Measurements from ENCODE around the gene PLA2R1. TPM values are rescaled to one million over a fixed set of nuclear protein-coding genes. Genes with fewer than 3 reads are reported as not detected.

Gene PLA2R1
- 7.5 and 8.4 TPM in 2 replicates for total RNA-seq (2022)
- percentile 62 among the genes with signal in this experiment for Bru-seq, nascent RNA
- BruChase-seq, experiment 1, labeled RNA remaining after a 6-hour chase: percentile 59 among the genes with signal in this experiment
- BruChase-seq, experiment 2, labeled RNA remaining after a 2-hour chase: percentile 73 among the genes with signal in this experiment
- long read RNA-seq, full-length matches to known transcripts: 3 of 12 reads
- long read RNA-seq, partial matches to known transcripts: 2 of 12 reads
- long read RNA-seq, other reads (novel, unspliced or antisense): 7 of 12 reads

DNA sequence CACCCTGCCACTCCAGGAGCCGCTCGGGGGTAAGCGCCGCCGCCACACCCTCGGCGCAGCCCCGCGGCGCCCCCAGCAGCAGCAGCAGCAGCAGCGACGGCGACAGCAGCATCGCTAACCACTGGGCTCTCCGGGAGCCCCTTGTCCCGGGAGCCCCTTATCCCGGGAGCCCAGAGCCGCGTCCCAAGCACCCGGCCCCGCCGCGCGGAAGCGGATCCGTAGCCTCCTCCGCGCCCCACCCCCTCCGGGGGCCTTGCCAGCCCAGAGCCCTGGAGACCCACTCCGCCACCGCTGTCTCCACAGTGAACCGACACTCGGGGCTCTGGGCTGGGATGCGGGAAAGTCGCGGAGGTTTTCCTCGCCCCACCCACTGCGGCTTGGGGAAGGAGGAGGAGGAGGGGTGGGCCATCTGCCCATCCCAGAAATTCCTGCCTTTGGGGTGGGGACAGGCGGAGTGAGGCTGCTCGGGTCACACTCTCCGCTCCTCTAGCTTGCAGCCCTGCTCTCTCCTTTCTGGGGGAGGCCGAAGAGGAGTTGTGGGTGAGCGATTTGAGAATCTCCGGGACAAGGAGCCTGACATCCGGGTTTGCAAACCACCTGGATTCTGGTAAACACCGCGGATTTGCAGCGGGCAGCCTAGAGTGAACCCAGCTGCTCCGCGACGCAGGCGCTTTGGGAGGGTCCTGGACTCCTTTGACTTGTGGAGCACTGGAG, at the start of gene PLA2R1:
Gene PLA2R1, minus strand, starts transcription at position 324 of the 714 bp plus-strand sequence. Its CDS starts 212 bp downstream, at position 112.
- H3K9me3 Mint-ChIP-seq (ENCODE audit: unreplicated experiment): no peaks in the 10 kb centered on the region
- peak within 1 kb of the TSS; percentile 82 for H3K4me3 Mint-ChIP-seq (ENCODE audit: unreplicated experiment)

GRCh38 chr2:160110674-160111239, 48.3 kb upstream of the PLA2R1 start:
- CTCF ChIA-PET: interaction anchor here (0.5 to 3.5 kb wide), 37 partner anchors 12 to 1876 kb away, joined by 3 to 22 read pairs (median 5); partner anchors contain the start of gene ITGB6
- POLR2A ChIA-PET: interaction anchor here (0.6 to 2.9 kb wide), 15 partner anchors 15 to 884 kb away, joined by 3 to 19 read pairs (median 5); partner anchors contain the start of gene ITGB6
- Mint-ChIP-seq H3K36me3 (ENCODE audit: insufficient read depth, unreplicated experiment) (peaks cover 6% of the 10 kb centered on the region), H3K9me3 (ENCODE audit: unreplicated experiment) (no peaks in the 10 kb centered on the region), H3K4me3 (ENCODE audit: unreplicated experiment) (no peak overlapping the region), H3K27ac (ENCODE audit: low read depth, unreplicated experiment) (peak overlapping the region; percentile 52), H3K27me3 (ENCODE audit: insufficient read depth, unreplicated experiment) (no peaks in the 10 kb centered on the region), H3K4me1 (ENCODE audit: insufficient read depth, unreplicated experiment) (peaks cover 17% of the 10 kb centered on the region)
- TF ChIP-seq CTCF (IDR thresholded peaks at IDR 0.05; ENCODE audit: unreplicated experiment): no peak
- intact Hi-C loops (cut with micrococcal nuclease): loop anchor here (1.0 to 10.0 kb wide), 7 partner anchors 100 to 952 kb away; no protein-coding TSS in a partner anchor
- no TSS peak for BruUV-seq (replicated peaks)
- DNase-seq (ENCODE audit: unreplicated experiment): no peak

More for the DNA sequence above, at the start of gene PLA2R1:
- peak; percentile 58 for DNase-seq (ENCODE audit: unreplicated experiment)
- Mint-ChIP-seq H3K4me1 (ENCODE audit: insufficient read depth, unreplicated experiment) (peaks cover 22% of the 10 kb centered on the region), H3K27me3 (ENCODE audit: insufficient read depth, unreplicated experiment) (no peaks in the 10 kb centered on the region), H3K27ac (ENCODE audit: low read depth, unreplicated experiment) (peak within 1 kb of the TSS; percentile 78), H3K36me3 (ENCODE audit: insufficient read depth, unreplicated experiment) (no peaks in the 10 kb centered on the region)
- ChIA-PET CTCF (no interaction called here), POLR2A (interaction anchor here (0.9 to 1.6 kb wide), 8 partner anchors 8 to 59 kb away, joined by 3 to 7 read pairs (median 4); no protein-coding TSS in a partner anchor)
- no TSS peak for BruUV-seq (replicated peaks)
- no peak for TF ChIP-seq CTCF (IDR thresholded peaks at IDR 0.05; ENCODE audit: unreplicated experiment)
- intact Hi-C loops (cut with micrococcal nuclease): no loop called here

- Mint-ChIP-seq H3K4me3 (ENCODE audit: unreplicated experiment) (no peak overlapping the region), H3K27me3 (ENCODE audit: insufficient read depth, unreplicated experiment) (no peaks in the 10 kb centered on the region)
These were observed 47.7 kb upstream of the PLA2R1 start for GRCh38 chr2:160109939-160110673.

More at GRCh38 chr2:160109939-160110673, 47.7 kb upstream of the PLA2R1 start:
- intact Hi-C loops (cut with micrococcal nuclease): loop anchor here (1.0 to 10.0 kb wide), 7 partner anchors 100 to 953 kb away; no protein-coding TSS in a partner anchor
- Mint-ChIP-seq H3K9me3 (ENCODE audit: unreplicated experiment) (no peaks in the 10 kb centered on the region), H3K4me1 (ENCODE audit: insufficient read depth, unreplicated experiment) (peaks cover 17% of the 10 kb centered on the region), H3K27ac (ENCODE audit: low read depth, unreplicated experiment) (peak overlapping the region; percentile 82), H3K36me3 (ENCODE audit: insufficient read depth, unreplicated experiment) (peaks cover 6% of the 10 kb centered on the region)
- CTCF ChIA-PET: interaction anchor here (0.5 to 3.5 kb wide), 48 partner anchors 9 to 1876 kb away, joined by 3 to 22 read pairs (median 4); partner anchors contain the start of gene ITGB6
- peak; percentile 82 for DNase-seq (ENCODE audit: unreplicated experiment)
- BruUV-seq (replicated peaks): no TSS peak
- peak; percentile 80 for TF ChIP-seq CTCF (IDR thresholded peaks at IDR 0.05; ENCODE audit: unreplicated experiment)
- POLR2A ChIA-PET: interaction anchor here (0.5 to 2.9 kb wide), 37 partner anchors 14 to 966 kb away, joined by 3 to 19 read pairs (median 4); partner anchors contain the start of genes ITGB6 and PLA2R1

Measured in MCF 10A (cell line).